HG03039 (cell line): ENCODE data around the gene GABRR1.
"Not testable (repeated sequence)": the region's sequence is repeated elsewhere in the genome, so short reads cannot be mapped to it uniquely, and the experiment has no call there.

Experiments
- ATAC-seq: cut with Tn5 transposase; IDR thresholded peaks from one replicate; pipeline ENCODE4 v1.9.1; 2021; ENCODE audit warnings: mild to moderate bottlenecking, moderate library complexity; ENCODE audit not compliant: unreplicated experiment

Gene GABRR1

DNA sequence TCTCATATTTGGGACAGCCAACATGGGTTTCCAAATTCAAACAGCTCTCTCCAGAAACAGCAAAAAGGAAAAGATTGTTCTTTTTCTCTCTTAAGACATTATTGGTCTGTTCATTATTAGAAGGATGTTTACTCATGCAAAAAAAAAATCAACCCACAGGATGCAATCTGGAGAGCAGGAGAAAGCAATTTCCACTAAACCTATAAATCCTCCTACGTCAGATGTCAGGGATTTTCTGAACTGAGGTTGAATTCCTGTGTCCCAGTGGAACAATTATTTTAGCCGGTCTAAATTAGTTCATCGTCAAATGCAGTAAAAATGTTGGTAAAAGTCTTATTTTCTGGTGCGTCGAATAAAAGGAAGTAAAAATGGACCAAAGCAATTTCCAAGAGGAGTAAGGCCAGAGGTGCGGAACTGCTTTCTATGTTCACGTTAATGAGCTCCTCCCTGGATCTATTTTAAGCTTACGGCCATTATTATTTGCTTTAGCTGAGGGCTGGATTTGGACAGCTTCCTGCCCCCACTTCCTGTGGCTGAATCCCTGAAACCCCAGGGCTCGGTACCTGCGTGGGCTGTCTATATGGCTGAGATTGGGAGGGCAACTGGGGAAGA is at the start of gene GABRR1:
Gene GABRR1, minus strand, starts transcription at position 60 of the 612 bp plus-strand sequence. Its CDS starts 36 bp downstream, at position 24.
- ATAC-seq = no peak

DNA sequence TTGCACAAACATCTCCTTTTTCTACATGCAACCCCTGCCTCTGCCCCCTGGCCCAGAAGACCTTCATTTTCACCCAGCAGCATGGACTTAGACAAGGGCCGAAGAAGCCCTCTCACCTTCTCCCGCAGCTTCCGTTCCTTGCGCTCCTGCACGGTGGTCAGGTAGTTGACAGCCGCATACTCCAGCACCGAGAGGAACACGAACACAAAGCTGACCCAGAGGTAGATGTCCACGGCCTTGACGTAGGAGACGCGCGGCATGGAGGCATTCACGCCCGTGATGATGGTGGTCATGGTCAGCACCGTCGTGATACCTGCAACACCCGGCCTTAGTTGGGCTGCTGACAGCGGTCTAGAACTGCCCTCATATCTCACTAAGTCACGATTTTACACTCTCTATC is 47.1 kb upstream of the GABRR1 start:
- no peak for ATAC-seq

DNA sequence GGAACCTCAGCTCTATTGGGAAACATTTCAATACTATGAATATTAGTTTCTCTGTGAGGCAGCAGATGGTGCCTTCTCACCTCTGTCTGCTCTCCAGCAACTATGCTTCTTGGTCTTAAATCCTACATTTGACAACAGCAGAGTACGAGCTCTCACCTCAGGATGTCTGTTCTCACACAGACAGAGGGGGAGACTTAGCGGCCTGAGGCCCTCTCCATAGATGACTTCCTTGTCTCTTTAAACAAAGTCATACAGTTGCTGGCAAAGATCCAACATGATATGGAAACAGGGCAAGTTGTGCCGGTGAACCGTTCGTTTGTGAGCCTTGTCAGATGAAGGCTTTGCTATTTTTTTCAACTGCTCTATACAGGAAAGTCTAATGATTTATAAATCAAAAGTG is 43.7 kb upstream of the GABRR1 start:
- ATAC-seq = no peak

DNA sequence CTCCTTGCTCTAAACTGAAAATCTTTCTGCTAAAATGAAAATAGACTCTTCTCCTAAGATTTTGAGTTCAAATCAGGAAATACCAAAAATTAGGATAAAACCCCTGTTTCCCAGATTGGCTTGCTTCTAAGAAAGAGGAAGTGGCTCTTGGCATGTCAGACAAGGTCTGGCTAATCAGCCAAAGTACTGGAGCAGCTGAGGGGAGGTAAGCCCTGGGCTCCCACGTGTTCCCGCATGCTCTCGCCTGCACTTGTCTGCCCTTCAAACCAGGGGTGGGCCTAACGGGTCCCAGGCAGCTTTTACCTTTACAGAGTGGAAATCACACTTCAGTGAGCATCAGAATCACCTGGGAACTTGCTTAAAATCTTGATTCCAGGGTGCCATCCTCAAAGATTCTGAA is 43.2 kb upstream of the GABRR1 start:
- ATAC-seq = no peak

DNA sequence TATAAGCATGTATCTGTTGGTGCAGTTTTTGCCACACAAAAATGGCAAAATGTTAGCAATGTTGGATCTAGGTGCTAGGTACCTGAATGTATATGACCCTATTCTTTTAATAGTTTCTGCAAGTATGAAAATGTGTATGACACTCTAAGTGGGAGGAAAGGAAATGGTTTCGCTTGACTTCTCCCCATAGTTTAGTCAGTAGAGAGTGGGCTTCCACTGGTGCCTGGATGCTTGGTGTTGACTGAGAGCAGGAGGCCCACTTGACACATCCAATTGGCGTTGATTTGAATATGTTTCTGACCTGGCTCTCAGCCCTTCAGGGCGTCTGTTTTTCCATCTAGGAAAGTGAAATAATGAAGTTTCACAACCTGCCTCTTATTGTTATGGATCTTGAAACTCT is 41.8 kb upstream of the GABRR1 start:
- ATAC-seq = no peak

DNA sequence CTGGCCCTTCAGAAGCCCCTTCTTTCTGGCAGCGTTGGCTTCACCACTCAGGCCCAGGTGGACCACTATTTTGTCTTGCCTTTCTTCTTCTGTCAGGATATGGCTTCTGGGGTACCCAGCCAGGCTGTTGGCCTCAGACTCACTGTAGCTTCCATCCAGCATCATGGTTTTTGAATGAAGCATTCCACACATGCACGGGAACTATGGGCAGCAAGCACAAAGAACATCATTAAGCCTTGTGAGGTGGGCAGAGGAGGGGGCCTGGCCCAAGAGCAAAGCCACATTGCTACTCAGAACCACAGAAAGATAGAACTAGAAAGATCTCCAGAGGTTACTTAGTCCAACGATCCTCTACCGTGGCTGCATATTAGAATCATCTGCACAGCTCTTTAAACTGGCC is 40.6 kb upstream of the GABRR1 start:
- no peak for ATAC-seq

DNA sequence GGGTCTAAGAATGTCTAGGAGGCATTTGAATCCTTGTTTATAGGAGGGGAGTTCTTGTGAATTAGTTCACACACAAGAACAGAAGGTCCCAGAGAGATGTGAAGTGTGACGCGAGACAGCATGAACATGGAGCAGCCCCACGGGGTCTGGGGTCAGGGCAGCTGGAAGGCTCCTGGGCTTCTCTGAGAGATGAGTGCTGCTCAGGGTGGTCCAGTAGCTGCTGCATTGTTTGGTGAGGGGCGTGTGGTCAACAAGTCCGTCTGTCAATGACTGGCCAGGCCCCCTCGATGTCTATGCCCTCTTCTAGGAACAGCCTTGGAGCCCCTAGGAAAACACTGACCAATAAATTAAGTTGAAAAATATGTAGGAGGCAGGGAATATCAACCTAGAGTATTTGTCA is 40.2 kb upstream of the GABRR1 start:
- no peak for ATAC-seq

DNA sequence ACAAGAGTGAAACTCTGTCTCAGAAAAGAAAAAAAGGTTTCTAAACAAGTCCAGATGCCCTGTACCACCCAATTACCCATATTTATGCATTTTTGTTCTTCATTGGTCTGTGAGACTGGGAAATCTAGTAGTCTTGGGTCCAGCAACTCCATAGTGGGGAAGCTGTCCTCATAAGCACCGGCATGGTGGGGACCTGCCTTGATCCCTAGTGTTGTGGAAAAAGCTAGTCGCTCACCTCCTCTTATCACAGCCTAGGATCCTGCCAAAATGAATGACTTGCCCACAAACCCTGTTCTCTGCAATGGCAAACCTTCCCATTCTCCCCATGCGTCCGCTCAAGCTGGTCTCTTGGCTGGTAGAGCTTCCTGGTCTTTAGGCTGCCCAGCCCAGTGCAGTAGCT is 38.3 kb upstream of the GABRR1 start:
- no peak for ATAC-seq

DNA sequence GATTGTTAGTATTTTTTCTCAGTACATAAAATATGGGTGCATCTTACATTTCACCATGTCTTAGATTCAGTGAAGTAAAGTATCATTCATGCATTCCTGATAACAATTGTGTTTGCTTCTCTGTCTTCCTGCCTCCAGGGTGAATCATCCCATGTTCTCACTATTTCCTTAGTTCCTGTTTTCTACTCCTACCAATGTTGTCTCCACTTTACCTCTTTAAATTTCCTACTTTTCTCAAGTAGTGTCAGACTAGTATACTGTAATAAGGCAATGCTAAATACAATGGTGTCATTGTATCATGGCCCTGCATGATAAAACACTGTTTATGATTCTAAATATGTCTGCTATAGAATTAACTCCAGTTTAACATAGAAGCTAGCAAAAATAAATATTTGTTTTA is 37.4 kb upstream of the GABRR1 start:
- ATAC-seq = no peak

DNA sequence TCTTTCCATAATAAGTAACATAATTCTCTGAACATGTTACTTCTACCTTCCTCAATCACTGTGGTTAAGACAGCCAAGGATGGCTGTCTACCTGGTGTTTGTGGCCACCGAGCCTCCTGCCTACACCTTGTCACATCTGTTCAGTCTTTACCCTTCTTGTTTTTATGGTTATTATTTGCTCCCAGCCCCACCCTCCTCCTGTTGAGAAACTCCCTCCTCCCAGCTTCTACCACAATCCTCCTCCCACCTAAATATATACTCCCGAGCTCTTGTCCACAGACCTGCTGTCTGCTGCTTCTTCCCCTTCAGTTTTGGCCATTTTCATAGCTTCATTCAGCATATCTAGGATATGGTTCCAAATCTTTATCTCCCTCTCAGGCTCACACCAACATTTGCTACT is 35.7 kb upstream of the GABRR1 start:
- ATAC-seq = no peak

DNA sequence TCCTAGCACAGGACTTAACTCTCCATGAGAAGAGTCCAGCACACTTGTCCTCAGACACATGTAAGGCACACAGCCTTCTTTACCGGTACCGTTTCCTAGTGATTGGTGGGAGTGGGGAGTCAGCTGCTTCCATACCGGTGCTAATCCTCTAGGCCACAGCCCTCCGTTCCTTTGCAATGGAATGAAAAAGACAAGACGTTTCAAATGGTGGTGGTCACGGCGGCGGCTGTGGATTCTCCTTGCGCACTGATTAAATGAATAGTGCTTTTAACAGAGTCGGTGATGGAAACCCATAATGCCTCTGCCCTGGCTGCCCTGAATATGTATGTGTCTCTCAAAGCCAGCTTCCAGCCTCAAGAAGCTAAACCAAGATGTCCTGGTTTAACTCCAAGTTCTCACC is 34.8 kb upstream of the GABRR1 start:
- ATAC-seq = no peak

DNA sequence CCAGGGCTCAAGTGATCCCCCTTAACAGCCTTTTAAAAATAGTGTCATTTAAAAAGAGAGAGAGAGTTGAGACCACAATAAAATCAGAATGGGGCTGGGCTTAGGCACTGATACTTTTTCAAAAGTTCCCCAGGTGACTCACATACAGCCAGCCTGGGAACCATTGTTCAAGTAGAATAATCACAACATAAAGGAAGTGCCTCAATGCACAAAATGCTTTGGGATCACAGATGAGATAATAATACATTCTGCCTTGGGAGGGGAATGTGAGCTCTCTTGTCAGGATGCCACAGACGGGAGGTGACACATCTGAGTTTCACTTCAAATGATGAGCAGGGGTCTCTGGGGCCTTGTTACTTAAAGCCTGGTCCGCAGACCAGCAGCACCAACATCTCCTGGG is 34.0 kb upstream of the GABRR1 start:
- no peak for ATAC-seq

DNA sequence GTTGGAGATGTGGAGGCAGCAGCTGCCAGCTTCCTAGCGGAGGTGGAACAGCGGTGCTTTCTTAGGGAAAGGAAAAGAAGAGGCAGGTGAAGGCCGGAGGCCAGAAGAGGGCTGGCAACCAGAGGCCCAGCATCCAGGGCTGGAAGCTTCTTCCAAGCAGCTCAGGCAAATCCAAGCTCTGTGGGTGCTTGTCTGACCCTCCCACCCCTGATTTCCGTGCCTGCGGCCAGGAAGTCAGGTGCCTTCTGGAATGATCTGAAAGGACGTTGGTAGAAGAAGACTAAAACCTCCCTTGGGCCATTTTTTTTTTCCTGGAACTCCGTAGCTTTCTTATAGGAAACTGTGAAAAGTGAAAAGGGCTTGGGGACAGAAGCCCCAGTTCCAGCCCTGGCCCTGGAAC is 33.1 kb upstream of the GABRR1 start:
- ATAC-seq = no peak

DNA sequence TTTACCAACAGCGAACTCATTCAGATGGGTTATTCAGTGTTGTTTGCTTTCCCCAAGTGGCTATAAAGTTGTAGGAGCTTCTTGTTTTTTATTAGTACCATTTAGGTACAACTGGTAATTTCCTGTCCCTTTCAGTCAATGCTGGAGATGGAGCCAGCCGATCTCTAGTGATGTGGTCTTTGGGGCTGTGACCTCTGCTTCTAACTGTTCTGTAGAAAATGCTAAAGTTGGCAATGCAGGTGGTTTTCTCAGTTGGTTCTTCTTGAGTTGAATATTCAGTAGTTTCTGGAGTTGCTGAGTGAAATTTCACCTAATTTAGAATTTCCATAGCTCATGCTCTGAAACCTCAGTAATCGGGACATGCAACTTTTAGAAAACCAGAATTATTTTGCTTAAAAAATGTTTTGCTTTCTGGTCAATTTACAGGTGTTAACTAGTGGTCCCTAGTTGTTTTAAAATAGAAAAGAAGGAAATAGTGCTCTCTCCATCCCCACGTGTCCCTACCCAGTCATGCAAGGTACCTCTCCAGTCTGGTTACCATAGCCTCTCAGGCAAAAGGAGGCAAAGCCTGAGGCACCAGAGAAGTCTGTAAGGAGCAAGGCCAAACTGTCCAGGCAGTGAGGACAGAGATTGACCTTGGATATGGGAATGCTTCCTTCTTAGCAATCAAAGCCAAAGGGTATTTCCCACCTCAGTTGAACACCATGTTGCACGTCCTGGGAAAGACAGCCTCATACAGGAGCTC is 27.3 kb upstream of the GABRR1 start:
- no peak for ATAC-seq

DNA sequence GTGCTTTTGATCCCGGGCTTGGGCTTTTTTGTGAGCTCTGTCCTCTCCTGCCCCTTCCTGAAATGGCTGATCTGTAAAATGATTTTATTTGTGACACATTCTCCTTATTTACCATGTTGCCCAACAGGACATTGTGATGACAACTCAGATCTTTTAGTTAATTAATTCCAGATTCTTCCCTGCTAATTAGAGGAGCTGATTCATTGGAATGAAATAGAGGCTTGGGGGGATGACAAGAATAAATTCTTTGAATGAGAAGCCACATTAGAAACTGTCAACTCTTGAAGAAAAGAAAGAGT is 26.1 kb upstream of the GABRR1 start:
- ATAC-seq = no peak

DNA sequence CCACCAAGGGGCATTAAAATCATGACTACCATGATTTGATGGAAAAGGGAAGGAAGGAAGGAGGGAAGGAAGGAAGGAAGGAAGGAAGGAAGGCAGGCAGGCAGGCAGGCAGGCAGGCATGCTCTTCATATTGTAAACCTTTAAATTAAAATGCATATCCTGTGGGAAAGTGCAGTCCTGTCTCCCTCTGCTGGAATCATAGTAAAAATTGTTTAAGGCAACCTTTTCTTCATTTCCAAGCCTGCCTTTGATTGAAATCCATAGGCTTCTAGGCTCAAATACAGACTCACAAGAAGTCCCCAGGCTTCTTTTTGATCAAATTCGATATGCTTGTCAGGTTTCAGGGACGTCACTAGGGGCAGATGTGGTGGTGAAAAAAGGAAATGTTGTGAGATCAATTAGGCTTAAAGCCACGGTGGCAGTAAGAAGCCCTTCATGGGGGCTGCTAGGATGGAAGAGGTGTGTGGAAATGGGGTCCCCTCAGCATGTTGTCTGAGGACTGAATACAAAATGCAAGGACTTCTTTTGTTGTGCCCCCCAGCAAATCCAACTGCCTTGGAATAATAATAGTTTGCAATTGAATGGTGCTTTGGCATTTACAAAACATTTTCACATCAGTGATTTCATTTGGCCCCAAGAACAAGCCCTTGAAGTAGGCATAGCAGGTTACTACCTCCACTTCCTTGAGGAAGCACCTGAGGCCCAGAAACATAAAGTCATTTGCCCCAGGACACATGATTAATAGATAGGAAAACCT is 25.6 kb upstream of the GABRR1 start:
- no peak for ATAC-seq

DNA sequence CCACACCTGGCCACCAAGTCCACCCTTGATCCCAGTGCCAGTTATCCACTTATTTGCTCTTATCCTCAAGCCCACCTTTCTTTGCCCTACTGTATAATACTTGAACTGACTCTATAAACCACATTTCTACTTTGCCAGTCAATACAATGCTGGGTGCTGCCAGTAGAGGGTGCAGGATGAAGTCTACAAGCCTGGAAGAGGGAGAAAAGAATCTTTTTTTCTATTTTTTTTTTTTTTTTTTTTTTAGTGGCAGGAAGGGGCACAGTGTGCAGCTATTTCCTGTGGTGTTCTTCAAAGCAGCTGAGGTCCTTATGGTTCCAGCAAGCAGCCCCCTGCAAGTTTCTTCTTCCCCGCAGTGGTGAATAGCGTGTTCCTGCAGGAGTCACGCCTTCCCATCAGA is 22.2 kb upstream of the GABRR1 start:
- no peak for ATAC-seq

DNA sequence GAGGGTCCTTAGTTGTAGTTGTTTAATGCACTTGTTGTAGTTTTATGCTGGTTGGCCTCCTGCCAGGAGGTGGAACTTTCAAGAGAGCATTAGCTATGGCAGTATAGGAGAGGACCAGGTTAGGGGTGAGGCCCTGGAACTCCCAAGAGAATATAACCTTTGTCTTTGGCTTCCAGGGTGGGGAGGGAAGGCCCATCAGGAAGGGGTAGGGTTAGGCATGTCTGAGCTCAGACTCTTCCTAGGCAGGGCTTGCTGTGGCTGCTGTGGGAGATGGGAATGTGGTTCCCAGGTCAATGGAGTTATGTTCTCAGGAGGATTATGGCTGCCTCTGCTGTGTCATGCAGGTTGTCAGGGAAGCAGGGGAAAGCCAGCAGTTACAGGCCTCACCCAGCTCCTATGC is 20.0 kb upstream of the GABRR1 start:
- ATAC-seq = no peak

DNA sequence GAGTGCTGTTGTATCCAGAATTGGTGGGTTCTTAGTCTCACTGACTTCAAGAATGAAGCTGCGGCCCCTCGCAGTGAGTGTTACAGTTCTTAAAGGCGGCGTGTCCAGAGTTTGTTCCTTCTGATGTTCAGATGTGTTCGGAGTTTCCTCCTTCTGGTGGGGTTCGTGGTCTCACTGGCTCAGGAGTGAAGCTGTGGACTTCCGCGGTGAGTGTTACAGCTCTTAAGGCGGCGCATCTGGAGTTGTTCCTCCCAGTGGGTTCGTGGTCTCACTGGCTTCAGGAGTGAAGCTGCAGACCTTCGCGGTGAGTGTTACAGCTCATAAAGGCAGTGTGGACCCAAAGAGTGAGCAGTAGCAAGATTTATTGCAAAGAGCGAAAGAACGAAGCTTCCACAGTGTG is 16.4 kb upstream of the GABRR1 start:
- not testable (repeated sequence) for ATAC-seq

DNA sequence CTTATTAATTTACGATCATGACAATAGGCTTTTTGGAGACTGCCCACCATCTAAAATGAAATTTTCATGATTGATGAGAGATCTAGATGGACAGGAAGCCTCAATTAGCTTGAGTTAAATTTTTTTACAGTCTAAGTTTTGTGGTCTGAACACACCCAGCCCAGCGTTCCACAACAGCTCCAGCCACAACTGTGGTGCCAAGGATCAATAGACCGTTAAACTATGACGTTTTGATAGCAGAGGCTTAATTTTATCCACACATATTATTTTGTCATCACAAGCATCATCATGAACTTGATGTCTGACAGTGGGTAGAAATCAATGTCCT is 5.5 kb upstream of the GABRR1 start:
- no peak for ATAC-seq

DNA sequence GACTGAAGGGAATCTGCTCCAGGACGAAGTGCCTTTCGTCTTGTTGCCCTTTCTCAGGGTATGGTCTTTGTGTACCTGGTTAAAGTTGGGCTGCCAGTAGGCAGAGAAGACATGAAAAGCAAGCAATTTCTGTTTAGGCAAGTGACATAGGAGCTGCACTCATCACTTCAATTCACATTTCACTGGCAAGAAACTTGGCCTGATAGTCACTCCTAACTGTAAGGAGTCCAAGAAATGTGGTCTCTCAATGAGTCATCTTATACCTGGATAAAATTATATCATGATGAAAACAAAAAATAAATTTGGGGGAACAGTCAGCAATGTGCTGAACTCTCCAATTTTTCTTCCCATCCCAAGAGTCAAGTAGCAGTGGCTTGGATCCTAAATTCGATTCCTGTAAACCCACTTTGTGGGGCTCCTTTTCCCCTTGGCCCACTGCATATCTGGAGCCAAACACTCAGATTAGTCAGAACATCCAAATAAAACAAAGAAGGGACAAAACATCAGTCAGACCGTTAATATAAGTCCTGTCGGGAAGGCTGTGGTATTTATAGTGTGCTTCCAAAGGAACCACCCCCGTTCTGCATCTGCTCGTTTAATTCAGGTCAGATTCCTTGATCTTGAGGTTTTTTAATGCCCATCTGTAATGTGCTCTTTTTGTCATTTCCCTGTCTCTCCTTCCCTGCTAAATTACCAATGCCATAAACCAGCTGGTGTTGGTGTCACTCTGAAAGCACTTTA is 5.0 kb upstream of the GABRR1 start:
- ATAC-seq = no peak

DNA sequence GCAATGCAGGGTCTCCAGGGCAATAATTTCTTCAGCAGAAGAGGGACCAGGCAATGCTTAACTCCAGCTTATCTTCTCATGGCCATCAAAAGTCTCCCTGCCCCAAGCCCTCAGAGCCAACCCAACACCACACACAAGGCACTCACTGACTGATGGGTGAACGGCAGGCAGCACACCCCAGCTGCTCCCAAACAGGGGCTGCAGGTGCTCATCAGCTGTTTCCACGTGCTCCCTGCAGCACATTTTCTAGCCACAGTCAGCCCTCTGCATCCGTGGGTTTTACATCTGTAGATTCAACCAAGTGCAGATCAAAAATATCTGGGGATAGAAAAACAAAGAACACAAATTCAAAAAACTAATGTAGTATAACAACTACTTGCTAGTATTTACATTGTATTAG is 4.0 kb upstream of the GABRR1 start:
- ATAC-seq = no peak
